HG03097 (cell line): Measurements from ENCODE around the gene MYL12A.

Source experiments
- ATAC-seq: cut with Tn5 transposase; IDR thresholded peaks from one replicate; pipeline ENCODE4 v1.9.1; 2021; ENCODE audit not compliant: unreplicated experiment, low FRiP score

The MYL12A gene

DNA sequence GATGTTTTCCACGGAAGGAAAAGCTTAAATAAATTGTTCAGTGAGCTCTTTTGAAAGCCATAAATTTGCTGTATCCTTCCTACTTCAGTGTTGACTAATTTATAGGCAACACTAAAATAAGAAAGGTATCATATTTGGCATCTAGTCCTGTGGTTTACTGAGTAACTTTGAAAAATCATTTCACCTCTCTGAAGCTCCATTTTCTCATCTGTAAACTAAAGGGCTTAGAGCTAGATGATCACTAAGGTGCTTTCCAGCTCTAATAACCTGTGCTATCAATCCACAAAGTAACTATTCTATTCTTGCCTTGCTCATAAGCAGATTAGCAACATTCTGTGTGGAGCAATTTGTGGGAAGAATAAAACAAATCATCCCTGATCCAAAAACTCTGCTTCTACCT, 24.2 kb upstream of the MYL12A start:
- ATAC-seq: no peak

DNA sequence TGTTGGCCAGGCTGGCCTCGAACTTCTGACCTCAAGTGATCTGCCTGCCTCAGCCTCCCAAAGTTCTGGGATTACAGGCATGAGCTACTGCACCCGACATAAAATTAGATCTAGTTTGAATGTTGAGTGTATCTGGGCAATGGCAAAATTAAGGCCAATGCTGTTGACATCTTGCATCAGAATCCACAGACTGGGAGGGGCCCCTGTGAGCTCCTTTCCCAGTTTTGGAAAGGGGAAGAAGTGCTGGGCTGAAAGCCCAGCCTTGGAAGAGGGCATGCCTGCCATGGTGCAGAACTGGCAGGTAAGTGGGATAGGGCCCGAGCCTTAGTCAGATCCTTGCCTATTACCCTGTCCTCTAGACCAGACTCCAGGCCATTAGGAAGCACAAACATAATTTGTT, 23.4 kb upstream of the MYL12A start:
- ATAC-seq: no peak

DNA sequence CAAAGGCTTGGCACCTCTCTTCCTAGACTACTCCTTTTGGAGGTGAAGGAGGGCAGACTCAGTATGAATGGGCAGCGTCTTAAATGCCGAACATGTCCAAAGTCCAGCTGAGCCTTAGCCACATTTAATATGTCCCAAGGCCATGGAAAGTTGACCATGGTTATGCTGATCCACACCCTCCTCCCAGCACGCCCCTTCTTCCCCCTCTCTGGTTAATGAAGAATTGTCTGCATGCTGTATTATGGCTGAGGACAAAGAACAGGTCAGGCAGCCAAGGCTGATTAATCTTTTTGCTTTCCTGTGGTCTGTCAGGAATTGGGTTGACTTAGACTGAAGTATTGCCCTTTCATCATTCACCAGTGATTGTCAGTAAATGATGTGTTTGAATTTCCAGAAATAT, 22.0 kb upstream of the MYL12A start:
- no peak for ATAC-seq

- no peak for ATAC-seq
Measured at GRCh38 chr18:3226048-3226447, 21.6 kb upstream of the MYL12A start.

DNA sequence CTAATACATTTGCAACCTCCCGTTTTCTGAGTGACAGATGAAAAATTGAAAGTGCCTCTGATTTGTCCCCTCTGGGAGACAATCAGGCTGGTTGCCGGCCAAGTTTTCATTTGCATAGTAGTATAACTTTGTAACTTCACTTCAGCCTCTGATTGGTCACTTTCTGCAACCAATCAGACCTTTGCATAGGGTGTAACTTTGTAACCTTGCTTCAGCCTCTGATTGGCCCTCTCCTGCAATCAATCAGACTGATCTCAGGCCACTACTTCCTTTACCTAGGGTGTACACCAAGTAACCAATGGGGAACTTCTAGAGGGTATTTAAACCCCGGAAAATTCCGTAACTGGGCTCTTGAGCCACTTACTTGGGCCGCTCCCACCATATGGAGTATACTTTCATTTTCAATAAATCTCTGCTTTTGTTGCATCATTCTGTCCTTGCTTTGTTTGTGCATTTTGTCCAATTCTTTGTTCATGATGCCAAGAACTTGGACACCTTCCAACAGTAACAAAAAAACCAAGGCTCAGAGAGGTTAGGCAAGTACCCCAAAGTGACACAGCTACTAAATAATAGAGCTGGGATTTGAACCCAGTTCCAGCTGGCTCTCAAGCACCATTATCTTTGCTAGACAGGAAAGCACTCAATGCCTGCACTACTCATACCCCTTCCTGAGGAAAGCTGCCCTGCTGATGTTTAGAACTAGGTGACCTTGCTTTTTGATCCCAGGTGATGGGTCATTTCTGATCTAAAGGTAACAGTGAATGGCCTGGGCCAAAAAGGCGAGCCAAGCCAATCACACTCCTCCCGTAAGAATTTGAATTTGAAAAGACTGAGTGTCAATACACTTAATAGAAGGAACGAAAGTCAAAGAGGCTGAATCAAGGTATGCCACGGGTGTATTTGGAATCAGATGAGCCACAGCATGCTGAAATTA, 16.9 kb upstream of the MYL12A start:
- no peak for ATAC-seq

- ATAC-seq: no peak
Measured at GRCh38 chr18:3233004-3233403, 14.6 kb upstream of the MYL12A start.

GRCh38 chr18:3233433-3234168, 14.0 kb upstream of the MYL12A start:
- ATAC-seq: no peak

DNA sequence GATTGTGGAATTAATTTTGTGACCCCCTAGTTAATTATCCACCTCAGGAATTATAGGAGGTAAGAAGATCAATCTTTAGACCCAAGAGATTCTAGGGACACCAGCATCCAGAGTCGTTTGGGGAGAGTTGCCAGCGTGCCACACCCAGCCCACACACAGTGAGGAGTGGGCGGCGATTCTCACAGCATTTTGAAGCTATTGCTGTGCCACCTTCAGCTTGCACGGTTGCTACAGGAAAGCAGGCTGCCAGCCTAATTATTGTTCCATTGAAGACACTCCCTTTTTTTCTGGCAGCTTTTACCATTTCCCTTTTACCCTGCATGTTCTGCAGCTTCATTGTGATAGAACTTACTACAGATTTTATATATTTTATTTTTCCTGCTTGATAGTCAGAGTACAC, 13.1 kb upstream of the MYL12A start:
- no peak for ATAC-seq

- no peak for ATAC-seq
Measured at GRCh38 chr18:3235846-3236245, 11.8 kb upstream of the MYL12A start.

DNA sequence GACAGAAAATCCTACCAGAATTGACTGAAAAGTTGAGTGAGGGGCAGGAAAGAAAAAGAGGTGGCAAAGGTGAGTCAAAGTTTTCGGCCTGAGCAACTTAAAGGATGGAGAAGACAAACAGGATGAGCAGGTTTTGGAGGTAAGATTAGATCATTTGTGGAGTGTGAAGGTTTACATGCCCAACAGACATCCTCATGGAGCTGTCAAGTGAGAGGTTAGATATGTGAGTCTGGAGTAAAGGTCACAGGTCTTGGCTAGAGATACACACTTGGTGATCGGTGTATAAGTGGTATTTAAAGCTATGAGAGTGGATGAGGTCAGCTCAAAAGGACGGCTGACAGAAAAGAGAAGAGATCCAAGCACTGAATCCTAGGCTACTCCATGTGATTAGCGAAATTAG, 11.1 kb upstream of the MYL12A start:
- ATAC-seq: no peak

GRCh38 chr18:3238742-3239141, 8.9 kb upstream of the MYL12A start:
- no peak for ATAC-seq

DNA sequence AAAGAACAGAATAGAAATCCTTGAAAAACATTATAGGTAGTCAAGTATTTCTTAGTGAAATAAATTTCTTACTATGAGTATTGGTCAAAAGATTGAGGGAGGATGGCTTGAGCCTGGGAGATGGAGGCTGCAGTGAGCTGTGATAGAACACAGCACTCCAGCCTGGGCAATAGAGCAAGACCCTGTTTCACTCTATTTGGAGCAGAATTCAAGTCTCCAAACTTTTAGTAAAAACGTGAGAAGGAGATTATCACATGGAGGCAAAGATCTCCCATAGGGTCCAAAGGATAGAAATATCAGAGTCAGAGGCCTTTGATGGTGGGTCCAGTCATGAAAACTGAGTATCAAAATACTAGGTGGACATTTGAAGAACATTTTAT, 2.4 kb upstream of the MYL12A start:
- no peak for ATAC-seq

GRCh38 chr18:3245853-3246634, 1.6 kb upstream of the MYL12A start:
- peak; percentile 37 for ATAC-seq

DNA sequence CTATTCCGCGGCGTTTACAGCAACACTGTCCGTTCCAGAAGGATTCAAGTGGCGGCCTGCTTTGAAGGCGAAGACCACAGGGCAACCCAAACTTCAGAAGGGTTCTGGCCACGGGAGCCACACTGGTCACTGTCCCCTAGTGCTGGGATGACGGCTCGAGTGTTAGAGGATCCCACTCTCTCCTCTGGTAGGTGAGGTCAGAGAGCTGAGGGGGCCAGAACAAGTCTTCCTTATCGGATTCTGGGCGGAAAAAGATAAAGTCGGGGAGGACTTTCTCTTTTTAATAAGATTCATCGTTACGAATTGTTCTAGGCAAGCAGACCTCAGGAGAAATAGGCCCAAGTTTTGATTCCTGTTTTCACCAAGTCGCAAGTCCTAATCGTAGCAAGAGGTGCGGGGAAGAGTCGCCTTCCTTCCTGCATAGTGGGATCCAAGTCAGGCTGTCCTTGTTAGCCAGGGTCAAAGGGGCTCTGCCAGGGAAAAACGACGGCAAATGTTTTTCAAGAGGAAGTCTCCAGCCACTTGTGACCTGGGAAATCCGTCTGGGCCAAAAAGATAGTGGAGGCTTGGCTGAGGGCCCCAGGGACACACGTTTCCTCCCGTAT, 864 bp upstream of the MYL12A start:
- no peak for ATAC-seq

DNA sequence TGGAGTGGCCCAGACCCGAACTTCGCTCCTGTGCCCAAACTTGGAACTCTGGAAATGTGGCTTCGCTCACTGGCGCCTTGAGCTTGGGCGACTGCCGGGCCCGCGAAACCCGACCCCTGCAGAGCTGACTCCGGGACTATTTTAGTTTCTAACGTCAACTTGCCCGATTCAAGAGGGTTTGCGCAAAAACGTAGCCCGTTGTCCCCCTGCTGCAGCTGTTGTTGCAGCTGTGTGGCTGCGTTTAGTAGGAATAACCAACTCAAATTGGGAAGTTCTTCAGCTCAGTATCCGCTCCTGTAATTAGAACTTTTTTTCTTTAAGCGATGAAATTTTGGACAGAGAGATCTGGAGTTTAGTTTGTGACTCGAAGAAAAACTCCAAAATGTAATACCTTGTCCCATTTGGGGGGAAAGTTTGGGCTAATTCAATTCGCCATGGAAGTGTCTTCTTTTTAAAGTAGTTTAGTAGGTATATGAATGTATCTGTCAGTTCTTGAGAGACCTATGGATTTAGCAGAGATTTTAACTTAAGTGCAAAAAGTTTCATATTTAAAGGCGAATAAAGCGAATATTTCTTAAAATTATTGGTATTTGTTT, 559 bp downstream of the MYL12A start:
- ATAC-seq: no peak

GRCh38 chr18:3248658-3249359, 1.2 kb downstream of the MYL12A start:
- no peak for ATAC-seq

DNA sequence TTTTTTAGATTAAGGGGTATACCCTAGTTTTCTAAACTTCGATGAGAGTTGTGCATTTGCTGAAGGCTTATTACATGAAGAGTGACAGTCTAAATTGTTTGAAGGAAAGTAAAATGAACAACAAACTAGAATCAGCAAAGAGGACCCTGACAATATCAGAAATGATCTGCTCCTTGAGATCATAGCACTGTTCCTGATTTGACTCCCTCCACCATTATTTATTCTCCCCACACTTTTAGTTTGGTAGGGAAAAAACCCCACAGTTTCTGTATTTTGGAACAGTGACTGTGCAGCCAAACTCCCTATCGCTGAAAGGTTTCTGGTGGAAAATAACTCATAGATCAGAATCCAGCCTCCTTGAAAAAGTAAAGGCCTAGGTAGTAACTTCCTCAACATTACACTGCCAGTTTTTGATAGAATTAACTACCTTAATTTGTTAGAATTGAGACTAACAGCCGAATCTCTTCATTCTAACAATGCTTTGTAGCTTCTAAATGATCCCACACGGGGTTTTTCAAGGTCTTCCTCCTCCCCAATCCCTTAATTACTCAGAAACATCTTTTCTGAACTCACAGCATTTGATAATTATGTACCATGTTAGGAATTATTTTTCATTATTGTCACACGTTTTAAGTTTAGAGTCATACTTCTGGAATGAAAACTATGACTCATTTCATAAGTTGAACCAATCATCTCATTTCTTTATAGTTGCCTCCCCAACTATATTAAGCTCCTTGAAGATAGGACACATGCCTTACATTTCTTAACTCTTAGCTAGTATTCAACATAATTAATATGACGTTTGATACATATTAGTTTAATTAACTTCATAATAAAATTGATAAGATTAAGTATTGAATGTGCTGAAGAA, 2.9 kb downstream of the MYL12A start:
- ATAC-seq: no peak

GRCh38 chr18:3251249-3251962, 3.8 kb downstream of the MYL12A start:
- ATAC-seq: no peak
